Measurements from ENCODE around the gene RCAN1. TPM values are rescaled to one million over a fixed set of nuclear protein-coding genes. Genes with fewer than 3 reads are reported as not detected.

The RCAN1 gene
- total RNA-seq, 1 donor from 2014 or later, result 11.1 TPM

Other genes with a start within 250 kb of the RCAN1 start
- 7.1 and 18.7 TPM in 2 replicates for gene SMIM11, start 239.6 kb downstream of the RCAN1 start, total RNA-seq
- not detected in 2 replicates for gene SMIM34, start 191.2 kb downstream of the RCAN1 start, total RNA-seq
- gene KCNE1, start 102.9 kb downstream of the RCAN1 start, total RNA-seq, result 0.41 and 0.51 TPM in 2 replicates
- gene CLIC6, start 53.9 kb upstream of the RCAN1 start, total RNA-seq, result not detected in 2 replicates